Ovary (tissue), 3 donors: Measurements from ENCODE around the gene MYBPC1.

Source experiments
- EP300 ChIP-seq: sonication (generic); formaldehyde crosslinking; IDR thresholded peaks from one replicate; pipeline ENCODE4 v1.6.1; 2017; ENCODE audit warnings: antibody characterized with exemption
- POLR2A ChIP-seq: fragments of 450-650 bp; IDR thresholded peaks from one replicate; pipeline ENCODE4 v1.6.1; 2017; ENCODE audit warnings: antibody characterized with exemption, mild to moderate bottlenecking, moderate library complexity
- TF ChIP-seq, protein P1 (sequence below), 3 donors: fragments of 450-650 bp in 2 of 3; fragments of 200-600 bp in 1 of 3; IDR thresholded peaks; one replicate each; pipeline versions ENCODE4 v1.5.1 to v1.8.0; 2016 to 2022; ENCODE audit warnings: antibody characterized with exemption in 3 of 3, mild to moderate bottlenecking in 1 of 3
- donor health status: DM: no; HTN: no; CAD: no.

GRCh38 chr12:101581190-101581589 is 13.6 kb upstream of the MYBPC1 start:
- TF ChIP-seq EP300 (no peak), POLR2A (no peak)
- TF ChIP-seq, protein P1, sequence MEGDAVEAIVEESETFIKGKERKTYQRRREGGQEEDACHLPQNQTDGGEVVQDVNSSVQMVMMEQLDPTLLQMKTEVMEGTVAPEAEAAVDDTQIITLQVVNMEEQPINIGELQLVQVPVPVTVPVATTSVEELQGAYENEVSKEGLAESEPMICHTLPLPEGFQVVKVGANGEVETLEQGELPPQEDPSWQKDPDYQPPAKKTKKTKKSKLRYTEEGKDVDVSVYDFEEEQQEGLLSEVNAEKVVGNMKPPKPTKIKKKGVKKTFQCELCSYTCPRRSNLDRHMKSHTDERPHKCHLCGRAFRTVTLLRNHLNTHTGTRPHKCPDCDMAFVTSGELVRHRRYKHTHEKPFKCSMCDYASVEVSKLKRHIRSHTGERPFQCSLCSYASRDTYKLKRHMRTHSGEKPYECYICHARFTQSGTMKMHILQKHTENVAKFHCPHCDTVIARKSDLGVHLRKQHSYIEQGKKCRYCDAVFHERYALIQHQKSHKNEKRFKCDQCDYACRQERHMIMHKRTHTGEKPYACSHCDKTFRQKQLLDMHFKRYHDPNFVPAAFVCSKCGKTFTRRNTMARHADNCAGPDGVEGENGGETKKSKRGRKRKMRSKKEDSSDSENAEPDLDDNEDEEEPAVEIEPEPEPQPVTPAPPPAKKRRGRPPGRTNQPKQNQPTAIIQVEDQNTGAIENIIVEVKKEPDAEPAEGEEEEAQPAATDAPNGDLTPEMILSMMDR (IDR thresholded peaks at IDR 0.05) = no peak
